ENCODE results near the gene TUG1. TPM values are rescaled to one million over a fixed set of nuclear protein-coding genes. Genes with fewer than 3 reads are reported as not detected.

TUG1 gene
- total and polyA plus RNA-seq, 7 donors, result 10.9 to 38.5 (median 26.4) TPM

DNA sequence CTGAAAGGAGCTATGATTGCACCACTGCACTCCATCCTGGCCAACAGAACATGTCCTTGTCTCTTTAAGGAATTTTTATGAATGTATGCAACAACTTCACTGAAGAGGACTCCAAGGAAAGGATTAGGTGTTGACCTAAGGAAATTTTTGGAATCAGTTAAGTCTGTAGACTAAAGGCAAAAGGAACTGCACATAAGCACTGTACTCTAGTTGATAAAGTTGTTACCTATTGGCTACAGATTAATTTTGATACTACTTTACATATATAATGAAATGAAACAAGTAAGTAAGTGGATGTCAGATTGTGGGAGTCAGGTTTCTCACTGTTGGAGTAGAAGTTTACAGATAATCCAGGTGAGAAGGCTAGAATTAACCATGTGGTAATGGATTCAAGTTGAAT is 36.5 kb downstream of the TUG1 start:
- ATAC-seq (no peak), DNase-seq (no peak)
- H3K4me3 ChIP-seq, result no peak overlapping the region
- no peaks in the 10 kb centered on the region for H3K4me1 ChIP-seq
- no peaks in the 10 kb centered on the region for H3K27me3 ChIP-seq (ENCODE audit: insufficient read depth in 3 of 3, low read length in 2 of 3)
- H3K36me3 ChIP-seq (ENCODE audit: insufficient read depth in 1 of 2, low read depth in 1 of 2), result no peaks in the 10 kb centered on the region
- peaks cover 10% of the 10 kb centered on the region for H3K9me3 ChIP-seq
- TF ChIP-seq, protein P1, sequence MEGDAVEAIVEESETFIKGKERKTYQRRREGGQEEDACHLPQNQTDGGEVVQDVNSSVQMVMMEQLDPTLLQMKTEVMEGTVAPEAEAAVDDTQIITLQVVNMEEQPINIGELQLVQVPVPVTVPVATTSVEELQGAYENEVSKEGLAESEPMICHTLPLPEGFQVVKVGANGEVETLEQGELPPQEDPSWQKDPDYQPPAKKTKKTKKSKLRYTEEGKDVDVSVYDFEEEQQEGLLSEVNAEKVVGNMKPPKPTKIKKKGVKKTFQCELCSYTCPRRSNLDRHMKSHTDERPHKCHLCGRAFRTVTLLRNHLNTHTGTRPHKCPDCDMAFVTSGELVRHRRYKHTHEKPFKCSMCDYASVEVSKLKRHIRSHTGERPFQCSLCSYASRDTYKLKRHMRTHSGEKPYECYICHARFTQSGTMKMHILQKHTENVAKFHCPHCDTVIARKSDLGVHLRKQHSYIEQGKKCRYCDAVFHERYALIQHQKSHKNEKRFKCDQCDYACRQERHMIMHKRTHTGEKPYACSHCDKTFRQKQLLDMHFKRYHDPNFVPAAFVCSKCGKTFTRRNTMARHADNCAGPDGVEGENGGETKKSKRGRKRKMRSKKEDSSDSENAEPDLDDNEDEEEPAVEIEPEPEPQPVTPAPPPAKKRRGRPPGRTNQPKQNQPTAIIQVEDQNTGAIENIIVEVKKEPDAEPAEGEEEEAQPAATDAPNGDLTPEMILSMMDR (IDR thresholded peaks at IDR 0.05), result no peak
- H3K27ac ChIP-seq, result no peak overlapping the region
- intact Hi-C loops (cut with DNase I), result no loop called here

DNA sequence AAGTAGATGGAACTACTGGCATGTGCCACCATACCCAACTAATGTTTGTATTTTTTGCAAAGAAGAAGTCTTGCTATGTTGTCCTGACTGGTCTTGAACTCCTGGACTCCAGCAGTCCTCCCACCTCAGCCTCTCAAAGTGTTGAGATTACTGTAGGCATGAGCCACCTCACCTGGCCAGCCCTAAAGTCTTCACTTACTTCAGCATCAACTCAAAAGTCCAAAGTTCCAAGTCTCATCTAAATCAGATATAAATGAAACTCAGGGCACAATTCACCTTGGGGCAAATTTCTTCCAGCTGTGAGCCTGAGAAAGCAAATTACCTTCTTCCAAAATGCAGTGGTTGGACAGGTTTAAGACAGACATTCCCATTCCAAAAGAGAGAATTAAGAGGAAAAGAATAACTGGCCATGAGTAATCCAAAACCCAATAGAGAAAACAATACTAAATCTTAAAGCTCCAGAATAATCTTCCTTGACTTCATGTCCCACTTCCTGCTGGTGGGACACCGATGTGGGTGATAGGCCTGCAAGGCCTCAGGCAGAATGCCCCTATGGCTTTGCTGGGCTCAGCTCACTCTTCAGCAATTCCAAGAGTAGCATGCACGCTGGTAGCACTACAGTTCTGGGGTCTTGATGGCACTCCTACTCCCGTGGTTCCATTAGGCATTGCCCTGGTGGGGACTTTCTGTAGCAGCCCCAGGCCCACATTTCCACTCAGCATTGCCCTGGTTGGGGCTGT is 50.3 kb downstream of the TUG1 start:
- Histone ChIP-seq H3K9me3 (no peaks in the 10 kb centered on the region), H3K27ac (no peak overlapping the region), H3K4me1 (no peaks in the 10 kb centered on the region), H3K27me3 (ENCODE audit: insufficient read depth in 3 of 3, low read length in 2 of 3) (no peaks in the 10 kb centered on the region), H3K36me3 (ENCODE audit: insufficient read depth in 1 of 2, low read depth in 1 of 2) (no peaks in the 10 kb centered on the region), H3K4me3 (no peak overlapping the region)
- TF ChIP-seq, protein P1 (IDR thresholded peaks at IDR 0.05), result no peak
- 79 to 84% (median 79%) methylated on average over 3 of the region's 3 CpGs for WGBS, 3 donors
- ATAC-seq (no peak), DNase-seq (no peak)
- intact Hi-C loops (cut with DNase I), result no loop called here

DNA sequence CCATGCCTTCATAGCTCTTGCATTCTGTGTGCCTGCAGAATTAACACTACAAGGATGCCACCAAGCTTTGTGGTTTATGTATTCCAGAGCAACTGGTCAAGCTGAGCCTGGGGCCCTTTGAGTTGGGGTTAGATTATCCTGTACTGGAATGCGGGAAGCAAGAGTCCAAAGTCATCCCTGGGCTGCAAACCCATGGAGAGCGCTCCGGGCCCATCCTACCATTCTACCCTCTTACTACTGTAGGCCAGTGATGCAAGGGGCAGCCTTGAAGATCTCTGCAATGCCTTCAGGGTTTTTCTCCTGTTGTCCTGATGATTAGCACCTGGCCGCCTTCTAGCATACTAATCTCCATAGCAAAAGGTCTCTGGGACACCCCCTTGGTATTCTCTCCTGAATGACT is 51.3 kb downstream of the TUG1 start:
- ATAC-seq (no peak), DNase-seq (no peak)
- H3K4me3 ChIP-seq, result no peak overlapping the region
- intact Hi-C loops (cut with DNase I), result no loop called here
- no peaks in the 10 kb centered on the region for H3K27me3 ChIP-seq (ENCODE audit: insufficient read depth in 3 of 3, low read length in 2 of 3)
- H3K9me3 ChIP-seq, result no peaks in the 10 kb centered on the region
- WGBS, 3 donors, result 86 to 92% (median 91%) methylated on average over 4 of the region's 4 CpGs
- no peaks in the 10 kb centered on the region for H3K36me3 ChIP-seq (ENCODE audit: insufficient read depth in 1 of 2, low read depth in 1 of 2)
- H3K4me1 ChIP-seq, result no peaks in the 10 kb centered on the region
- no peak overlapping the region for H3K27ac ChIP-seq
- TF ChIP-seq, protein P1 (IDR thresholded peaks at IDR 0.05), result no peak

DNA sequence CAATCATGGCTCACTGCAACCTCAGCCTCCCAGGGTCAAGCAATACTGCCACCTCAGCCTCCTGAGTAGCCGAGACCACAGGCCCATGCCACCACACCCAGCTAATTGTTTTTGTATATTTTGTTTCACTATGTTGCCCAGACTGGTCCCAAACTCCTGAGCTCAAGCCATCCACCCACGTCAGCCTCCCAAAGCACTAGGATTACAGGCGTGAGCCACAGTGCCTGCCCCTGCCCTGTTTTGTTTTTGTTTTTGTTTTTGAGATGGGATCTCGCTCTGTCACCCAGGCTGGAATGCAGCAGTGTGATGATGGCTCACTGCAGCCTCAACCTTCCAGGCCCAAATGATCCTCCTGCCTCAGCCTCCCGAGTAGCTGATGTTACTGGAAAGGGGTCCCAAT is 53.5 kb downstream of the TUG1 start:
- ATAC-seq, result no peak
- Histone ChIP-seq H3K4me1 (no peaks in the 10 kb centered on the region), H3K27ac (no peak overlapping the region), H3K27me3 (ENCODE audit: insufficient read depth in 3 of 3, low read length in 2 of 3) (no peaks in the 10 kb centered on the region), H3K9me3 (no peaks in the 10 kb centered on the region), H3K36me3 (ENCODE audit: insufficient read depth in 1 of 2, low read depth in 1 of 2) (no peaks in the 10 kb centered on the region), H3K4me3 (no peak overlapping the region)
- 83 to 90% (median 89%) methylated on average over 5 of the region's 5 CpGs for WGBS, 3 donors
- TF ChIP-seq, protein P1 (IDR thresholded peaks at IDR 0.05), result no peak
- DNase-seq, result no peak
- intact Hi-C loops (cut with DNase I), result no loop called here

Other genes with a start within 250 kb of the TUG1 start
- 10 to 100 TPM; 21.5 to 35.9 (median 31.2) TPM for gene MORC2, start 491 bp upstream of the TUG1 start, total RNA-seq
- gene MORC2, start 491 bp upstream of the TUG1 start, polyA plus RNA-seq, result 10 to 100 TPM; 15.6 to 34.7 (median 20.8) TPM
- 10 to 100 TPM; 33.6 to 79.3 (median 66.5) TPM for gene SMTN, start 112.1 kb downstream of the TUG1 start, total RNA-seq
- 10 to 100 TPM; 23.0 to 43.4 (median 36.5) TPM for gene SMTN, start 112.1 kb downstream of the TUG1 start, polyA plus RNA-seq
- 10 to 100 TPM; 45.4 to 68.2 (median 52.3) TPM for gene SELENOM, start 138.3 kb downstream of the TUG1 start, total RNA-seq
- gene SELENOM, start 138.3 kb downstream of the TUG1 start, polyA plus RNA-seq, result 10 to 100 TPM; 23.6 to 64.3 (median 44.0) TPM
- gene INPP5J, start 153.7 kb downstream of the TUG1 start, total RNA-seq, result 1 to 10 TPM; 1.3 to 4.4 (median 2.5) TPM
- under 1 TPM; 0.14 to 0.65 (median 0.36) TPM for gene INPP5J, start 153.7 kb downstream of the TUG1 start, polyA plus RNA-seq
- not detected for gene PLA2G3, start 171.2 kb downstream of the TUG1 start, total RNA-seq
- gene PLA2G3, start 171.2 kb downstream of the TUG1 start, polyA plus RNA-seq, result not detected
- gene RNF185, start 190.9 kb downstream of the TUG1 start, total RNA-seq, result 10 to 100 TPM; 18.7 to 38.7 (median 25.8) TPM
- gene RNF185, start 190.9 kb downstream of the TUG1 start, polyA plus RNA-seq, result 10 to 100 TPM; 16.9 to 26.7 (median 19.4) TPM
- 10 to 100 TPM; 12.5 to 73.5 (median 41.1) TPM for gene LIMK2, start 243.0 kb downstream of the TUG1 start, total RNA-seq
- gene LIMK2, start 243.0 kb downstream of the TUG1 start, polyA plus RNA-seq, result 1 to 10 TPM; 4.0 to 4.8 (median 4.5) TPM